ENCODE results near the gene IQGAP2.

DNA sequence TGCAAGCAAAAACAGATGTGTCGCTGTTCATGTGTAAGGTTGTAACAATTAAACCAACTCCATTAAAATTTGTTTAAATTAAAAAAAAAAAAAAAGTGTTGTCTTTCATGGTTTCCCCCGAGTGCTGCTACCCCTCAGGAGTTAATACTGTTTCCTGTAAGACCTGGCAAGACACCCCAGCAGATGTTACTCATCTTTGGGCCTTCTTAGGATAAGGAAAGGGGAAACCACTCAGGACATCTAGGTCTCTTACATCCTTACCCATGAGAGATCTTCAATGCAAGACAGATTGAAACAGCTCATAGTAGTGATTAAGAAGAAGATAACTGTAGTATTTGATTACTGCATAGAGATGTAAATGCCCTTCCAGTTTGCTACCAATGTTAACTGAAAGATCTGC is 279.3 kb downstream of the IQGAP2 start:
- no peak for TF ChIP-seq EZH2phosphoT487 (IDR thresholded peaks at IDR 0.05; ENCODE audit: borderline replicate concordance)
- TF ChIP-seq, protein P1, sequence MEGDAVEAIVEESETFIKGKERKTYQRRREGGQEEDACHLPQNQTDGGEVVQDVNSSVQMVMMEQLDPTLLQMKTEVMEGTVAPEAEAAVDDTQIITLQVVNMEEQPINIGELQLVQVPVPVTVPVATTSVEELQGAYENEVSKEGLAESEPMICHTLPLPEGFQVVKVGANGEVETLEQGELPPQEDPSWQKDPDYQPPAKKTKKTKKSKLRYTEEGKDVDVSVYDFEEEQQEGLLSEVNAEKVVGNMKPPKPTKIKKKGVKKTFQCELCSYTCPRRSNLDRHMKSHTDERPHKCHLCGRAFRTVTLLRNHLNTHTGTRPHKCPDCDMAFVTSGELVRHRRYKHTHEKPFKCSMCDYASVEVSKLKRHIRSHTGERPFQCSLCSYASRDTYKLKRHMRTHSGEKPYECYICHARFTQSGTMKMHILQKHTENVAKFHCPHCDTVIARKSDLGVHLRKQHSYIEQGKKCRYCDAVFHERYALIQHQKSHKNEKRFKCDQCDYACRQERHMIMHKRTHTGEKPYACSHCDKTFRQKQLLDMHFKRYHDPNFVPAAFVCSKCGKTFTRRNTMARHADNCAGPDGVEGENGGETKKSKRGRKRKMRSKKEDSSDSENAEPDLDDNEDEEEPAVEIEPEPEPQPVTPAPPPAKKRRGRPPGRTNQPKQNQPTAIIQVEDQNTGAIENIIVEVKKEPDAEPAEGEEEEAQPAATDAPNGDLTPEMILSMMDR (conservative IDR thresholded peaks at IDR 0.05; ENCODE audit: low read length), result no peak
